Stimulated activated CD8-positive, alpha-beta memory T cell treated with anti-CD3 and anti-CD28 coated beads, Interleukin-15, amount 100 ng/mL, for 1 hour (primary cell): ENCODE results near the gene DQX1.

ENCODE experiments used
- DNase-seq: peaks from one replicate; pipeline ENCODE4 v3.0.0-alpha.2; 2020; ENCODE audit warnings: low read depth

Gene DQX1

GRCh38 chr2:74532222-74532621 lies 6.2 kb upstream of the DQX1 start:
- no peak for DNase-seq

GRCh38 chr2:74531666-74532065 lies 5.6 kb upstream of the DQX1 start:
- no peak for DNase-seq

GRCh38 chr2:74530239-74531187 lies 4.5 kb upstream of the DQX1 start:
- DNase-seq = no peak

GRCh38 chr2:74529357-74530238 lies 3.6 kb upstream of the DQX1 start, which contains the start of the genes AUP1 and HTRA2:
TSS of gene AUP1 (minus strand) at chr2:74529706. CDS start at chr2:74529629, 77 bp downstream.
TSS of gene HTRA2 (plus strand) at chr2:74529933. CDS start at chr2:74530007, 74 bp downstream.
- peak; percentile 65 for DNase-seq

GRCh38 chr2:74528600-74529356 lies 2.7 kb upstream of the DQX1 start:
- DNase-seq = no peak

GRCh38 chr2:74527741-74528140 lies 1.7 kb upstream of the DQX1 start:
- DNase-seq = no peak

GRCh38 chr2:74526649-74527230 lies 709 bp upstream of the DQX1 start:
- DNase-seq = no peak

GRCh38 chr2:74524955-74525716 lies 895 bp downstream of the DQX1 start:
- no peak for DNase-seq

- DNase-seq = no peak
Observed at GRCh38 chr2:74524005-74524404, 2.0 kb downstream of the DQX1 start.

- no peak for DNase-seq
Observed at GRCh38 chr2:74522516-74522915, 3.5 kb downstream of the DQX1 start.

- no peak for DNase-seq
Observed at GRCh38 chr2:74516650-74517049, 9.4 kb downstream of the DQX1 start.

GRCh38 chr2:74515981-74516633 lies 9.9 kb downstream of the DQX1 start:
- DNase-seq = peak; percentile 52

- no peak for DNase-seq
Observed at GRCh38 chr2:74515271-74515980, 10.6 kb downstream of the DQX1 start.

- no peak for DNase-seq
Observed at GRCh38 chr2:74514368-74515270, 11.4 kb downstream of the DQX1 start, which contains the start of gene TLX2. TSS of gene TLX2 (plus strand) at chr2:74514450. CDS start at chr2:74514807, 357 bp downstream.

GRCh38 chr2:74513605-74514367 lies 12.2 kb downstream of the DQX1 start:
- no peak for DNase-seq

GRCh38 chr2:74512744-74513604 lies 13.1 kb downstream of the DQX1 start:
- DNase-seq = no peak
